Nephron (organoid): ENCODE results near the gene UBA52.

Experiments
- H3K27ac Mint-ChIP-seq, 3 experiments: 2 replicates each; pipeline ENCODE4 v1.8.0; 2020; ENCODE audit warnings: mixed read lengths in 3 of 3, mild to moderate bottlenecking in 2 of 3, moderate library complexity in 1 of 3
- H3K27me3 Mint-ChIP-seq: 2 replicates; pipeline ENCODE4 v1.8.0; 2021; ENCODE audit warnings: low read depth, mild to moderate bottlenecking, moderate library complexity, mixed read lengths
- H3K36me3 Mint-ChIP-seq: 2 replicates; pipeline ENCODE4 v1.8.0; 2020; ENCODE audit warnings: low read depth, mixed read lengths
- H3K4me1 Mint-ChIP-seq: 2 replicates; pipeline ENCODE4 v1.8.0; 2020; ENCODE audit warnings: mixed read lengths
- H3K4me3 Mint-ChIP-seq, 3 experiments: 2 replicates each; pipeline ENCODE4 v1.8.0; 2020; ENCODE audit warnings: mild to moderate bottlenecking in 3 of 3, mixed read lengths in 3 of 3, moderate library complexity in 2 of 3
- H3K9me3 Mint-ChIP-seq: 2 replicates; pipeline ENCODE4 v1.8.0; 2020; ENCODE audit warnings: mixed read lengths
- CTCF ChIP-seq, 3 experiments: fragments of 200-600 bp; sonication (generic); IDR thresholded peaks; one replicate each; pipeline ENCODE4 v1.5.0; 2021; ENCODE audit warnings: antibody characterized with exemption in 3 of 3; ENCODE audit not compliant: unreplicated experiment in 3 of 3

Gene UBA52

DNA sequence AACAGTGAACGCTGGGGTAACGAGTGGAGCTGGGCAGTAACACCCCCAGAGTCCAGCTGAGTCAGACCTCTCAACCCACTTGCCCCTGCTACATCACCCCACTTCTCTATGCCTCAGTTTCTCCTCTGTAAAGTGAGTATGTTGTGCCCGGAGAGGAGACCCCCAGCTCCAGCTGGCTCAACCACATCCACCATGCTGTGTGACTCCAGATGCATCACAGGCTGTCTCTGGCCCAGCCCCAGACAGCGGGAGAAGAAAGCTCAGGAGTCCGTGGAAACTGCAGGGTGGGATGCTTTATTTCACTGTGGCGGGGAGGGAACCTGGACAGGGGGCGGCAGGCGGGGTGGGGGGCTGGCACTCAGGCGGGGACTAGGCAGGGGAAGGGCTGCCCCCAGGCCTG lies 40.2 kb upstream of the UBA52 start:
- no peak overlapping the region for H3K4me3 Mint-ChIP-seq
- H3K27me3 Mint-ChIP-seq = peaks cover 3% of the 10 kb centered on the region
- peaks cover 31% of the 10 kb centered on the region for H3K36me3 Mint-ChIP-seq
- no peak overlapping the region for H3K27ac Mint-ChIP-seq
- H3K4me1 Mint-ChIP-seq = no peaks in the 10 kb centered on the region
- TF ChIP-seq CTCF (IDR thresholded peaks at IDR 0.05; ENCODE audit: unreplicated experiment in 3 of 3) = no peak
- no peaks in the 10 kb centered on the region for H3K9me3 Mint-ChIP-seq

DNA sequence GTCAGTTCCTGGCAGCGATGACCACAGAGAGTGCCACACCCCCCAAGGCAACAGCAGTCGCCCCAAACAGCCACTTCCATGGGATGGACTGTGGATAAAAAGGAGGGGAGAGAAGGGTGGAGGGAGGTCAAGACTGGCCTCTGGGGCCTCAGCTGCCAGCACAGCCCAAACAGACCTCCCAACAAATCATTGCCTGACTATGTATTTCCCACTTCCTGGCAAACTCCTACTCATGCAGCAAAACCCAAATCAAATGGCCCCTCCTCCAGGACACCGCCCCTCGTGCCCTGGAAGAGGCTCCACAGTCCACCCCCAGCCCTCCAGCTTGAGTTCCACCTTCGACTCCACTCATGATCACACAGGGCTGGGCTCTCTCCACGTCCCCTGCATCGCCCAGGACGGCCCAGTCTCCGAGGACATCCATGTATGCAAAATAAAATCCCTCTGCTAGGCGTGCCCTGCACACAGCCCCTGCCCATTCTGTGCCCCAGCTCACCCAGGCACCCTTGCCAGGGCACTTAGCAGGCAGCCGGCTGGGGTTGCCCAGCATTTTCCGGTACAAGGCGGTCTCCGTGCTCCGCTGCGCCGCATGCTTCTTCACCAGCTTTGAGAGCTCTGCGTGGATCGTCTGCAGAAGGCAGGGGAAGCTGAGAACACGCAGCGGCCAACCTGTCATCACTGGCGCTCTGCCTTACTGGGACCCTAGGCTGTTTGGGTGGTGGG lies 39.3 kb upstream of the UBA52 start:
- Mint-ChIP-seq H3K4me3 (no peak overlapping the region), H3K9me3 (no peaks in the 10 kb centered on the region), H3K4me1 (no peaks in the 10 kb centered on the region), H3K36me3 (peaks cover 34% of the 10 kb centered on the region), H3K27me3 (peaks cover 3% of the 10 kb centered on the region), H3K27ac (no peak overlapping the region)
- no peak for TF ChIP-seq CTCF (IDR thresholded peaks at IDR 0.05; ENCODE audit: unreplicated experiment in 3 of 3)

DNA sequence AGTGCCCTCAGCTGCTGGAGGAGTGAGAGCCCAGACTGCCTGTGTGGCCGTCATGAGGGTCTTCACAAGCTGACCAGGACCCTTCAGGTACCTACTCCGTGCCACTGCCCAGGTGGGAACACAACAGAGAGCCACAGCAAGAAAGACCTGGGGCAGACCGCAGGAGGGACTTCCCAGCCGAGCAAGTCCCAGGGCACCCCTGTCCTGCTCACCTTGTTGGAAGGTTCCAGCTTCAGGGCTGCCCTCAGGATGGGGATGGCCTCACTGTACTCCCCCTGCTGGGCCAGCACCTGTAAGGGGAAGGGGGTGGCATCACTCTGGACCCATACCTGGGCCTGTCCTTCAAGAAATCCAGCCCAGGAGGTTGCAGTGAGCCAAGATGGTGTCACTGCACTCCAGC lies 38.6 kb upstream of the UBA52 start:
- no peaks in the 10 kb centered on the region for H3K9me3 Mint-ChIP-seq
- TF ChIP-seq CTCF (IDR thresholded peaks at IDR 0.05; ENCODE audit: unreplicated experiment in 3 of 3) = no peak
- no peak overlapping the region for H3K4me3 Mint-ChIP-seq
- peaks cover 3% of the 10 kb centered on the region for H3K27me3 Mint-ChIP-seq
- H3K27ac Mint-ChIP-seq = no peak overlapping the region
- no peaks in the 10 kb centered on the region for H3K4me1 Mint-ChIP-seq
- H3K36me3 Mint-ChIP-seq = peaks cover 38% of the 10 kb centered on the region

DNA sequence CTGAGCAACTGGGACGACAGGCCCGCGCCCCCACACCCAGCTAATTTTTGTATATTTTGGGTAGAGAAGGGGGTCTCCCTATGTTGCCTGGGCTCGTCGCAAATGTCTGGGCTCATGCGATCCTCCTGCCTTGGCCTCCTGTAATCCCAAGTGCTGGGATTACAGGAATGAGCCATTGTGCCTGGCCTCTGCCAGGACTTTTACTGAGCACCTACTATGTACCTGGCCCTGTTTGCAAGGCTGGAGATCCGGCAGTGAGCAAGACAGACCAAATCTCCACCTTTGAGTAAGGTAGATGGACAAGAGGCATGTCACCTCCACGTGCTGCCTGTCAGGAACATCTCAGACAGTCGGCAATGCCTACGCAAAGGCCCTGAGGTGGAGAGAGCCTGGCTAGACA lies 35.2 kb upstream of the UBA52 start:
- H3K4me1 Mint-ChIP-seq = no peaks in the 10 kb centered on the region
- H3K27me3 Mint-ChIP-seq = peaks cover 3% of the 10 kb centered on the region
- TF ChIP-seq CTCF (IDR thresholded peaks at IDR 0.05; ENCODE audit: unreplicated experiment in 3 of 3) = no peak
- no peaks in the 10 kb centered on the region for H3K9me3 Mint-ChIP-seq
- H3K36me3 Mint-ChIP-seq = peaks cover 48% of the 10 kb centered on the region
- H3K4me3 Mint-ChIP-seq = no peak overlapping the region
- no peak overlapping the region for H3K27ac Mint-ChIP-seq

GRCh38 chr19:18537431-18537830 lies 34.2 kb upstream of the UBA52 start:
- Mint-ChIP-seq H3K4me3 (no peak overlapping the region), H3K9me3 (no peaks in the 10 kb centered on the region), H3K27me3 (peaks cover 3% of the 10 kb centered on the region), H3K4me1 (no peaks in the 10 kb centered on the region), H3K36me3 (peaks cover 49% of the 10 kb centered on the region), H3K27ac (no peak overlapping the region)
- TF ChIP-seq CTCF (IDR thresholded peaks at IDR 0.05; ENCODE audit: unreplicated experiment in 3 of 3) = no peak

- Mint-ChIP-seq H3K36me3 (peaks cover 44% of the 10 kb centered on the region), H3K27me3 (peaks cover 3% of the 10 kb centered on the region), H3K4me3 (peak overlapping the region in 1 of 3 experiments; percentile 65), H3K27ac (no peak overlapping the region), H3K9me3 (no peaks in the 10 kb centered on the region), H3K4me1 (no peaks in the 10 kb centered on the region)
- TF ChIP-seq CTCF (IDR thresholded peaks at IDR 0.05; ENCODE audit: unreplicated experiment in 3 of 3) = no peak
Measured at GRCh38 chr19:18538115-18538514, 33.5 kb upstream of the UBA52 start.
